HepG2 (cell line): ENCODE data around the gene SLC29A1. TPM values are rescaled to one million over a fixed set of nuclear protein-coding genes. Genes with fewer than 3 reads are reported as not detected.
A peak's percentile ranks its signal among the peaks of the same experiment; 100 is the strongest.

Source experiments
- AHR ChIP-seq: IDR thresholded peaks from 2 replicates; pipeline ENCODE4 v1.6.1; 2018; ENCODE audit warnings: missing genetic modification reagents, missing compliant biosample characterization
- ATF1 ChIP-seq: IDR thresholded peaks from 2 replicates; pipeline ENCODE4 v1.6.1; 2016; ENCODE audit warnings: mild to moderate bottlenecking, control low read depth
- ATF7 ChIP-seq, 2 experiments: fragments of 450-650 bp in 1 of 2; sonication (generic) in 1 of 2; formaldehyde crosslinking in 1 of 2; IDR thresholded peaks; 2 replicates each; pipeline versions ENCODE4 v1.4.0 to v1.6.1; 2016 to 2020; ENCODE audit warnings: antibody characterized with exemption in 1 of 2, mild to moderate bottlenecking in 1 of 2, missing genetic modification reagents in 1 of 2
- EEA1 ChIP-seq: sonication (generic); formaldehyde crosslinking; IDR thresholded peaks from 2 replicates; pipeline ENCODE4 v1.5.1; 2020; ENCODE audit warnings: mild to moderate bottlenecking, missing genetic modification reagents, borderline replicate concordance
- IKZF5 ChIP-seq: IDR thresholded peaks from 2 replicates; pipeline ENCODE4 v1.6.1; 2018; ENCODE audit warnings: missing genetic modification reagents, mild to moderate bottlenecking, missing compliant biosample characterization
- LCORL ChIP-seq, 2 experiments: fragments of 450-650 bp in 1 of 2; sonication (generic) in 1 of 2; formaldehyde crosslinking in 1 of 2; IDR thresholded peaks; 2 replicates each; pipeline versions ENCODE4 v1.5.0 to v1.6.1; 2017 to 2020; ENCODE audit warnings: antibody characterized with exemption in 1 of 2, missing genetic modification reagents in 1 of 2
- MIER3 ChIP-seq: IDR thresholded peaks from 2 replicates; pipeline ENCODE4 v1.6.1; 2016; ENCODE audit warnings: missing compliant biosample characterization, borderline replicate concordance
- MYNN ChIP-seq: sonication (generic); formaldehyde crosslinking; IDR thresholded peaks from 2 replicates; pipeline ENCODE4 v1.4.0; 2020; ENCODE audit warnings: mild to moderate bottlenecking, low read depth, missing genetic modification reagents
- NFRKB ChIP-seq: fragments of 450-650 bp; IDR thresholded peaks from 2 replicates; pipeline ENCODE4 v1.6.1; 2017
- POGK ChIP-seq: sonication (generic); formaldehyde crosslinking; conservative IDR thresholded peaks from 2 replicates; pipeline ENCODE4 v1.8.0; 2022; ENCODE audit warnings: mild to moderate bottlenecking, moderate library complexity, missing genetic modification reagents
- RXRA ChIP-seq: sonication (generic); formaldehyde crosslinking; IDR thresholded peaks from 2 replicates; pipeline ENCODE4 v1.5.1; 2020; ENCODE audit warnings: missing genetic modification reagents
- SNAPC2 ChIP-seq: sonication (generic); formaldehyde crosslinking; IDR thresholded peaks from 2 replicates; pipeline ENCODE4 v1.8.1; 2022; ENCODE audit warnings: mild to moderate bottlenecking, missing genetic modification reagents
- SPEN ChIP-seq: sonication (generic); formaldehyde crosslinking; IDR thresholded peaks from 2 replicates; pipeline ENCODE4 v1.5.1; 2020; ENCODE audit warnings: low read depth, mild to moderate bottlenecking, missing genetic modification reagents
- TCF7L2 ChIP-seq: IDR thresholded peaks from 2 replicates; pipeline ENCODE4 v1.6.1; 2011; ENCODE audit warnings: mild to moderate bottlenecking, low read depth, low read length, moderate library complexity
- TEF ChIP-seq: sonication (generic); formaldehyde crosslinking; IDR thresholded peaks from 2 replicates; pipeline ENCODE4 v1.5.0; 2020; ENCODE audit warnings: missing genetic modification reagents
- TFDP2 ChIP-seq: sonication (generic); formaldehyde crosslinking; IDR thresholded peaks from 2 replicates; pipeline ENCODE4 v1.4.0; 2020; ENCODE audit warnings: missing genetic modification reagents
- ZNF230 ChIP-seq: sonication (generic); formaldehyde crosslinking; IDR thresholded peaks from 2 replicates; pipeline ENCODE4 v1.4.0; 2020; ENCODE audit warnings: mild to moderate bottlenecking, missing genetic modification reagents
- ZNF329 ChIP-seq: sonication (generic); formaldehyde crosslinking; IDR thresholded peaks from 2 replicates; pipeline ENCODE4 v1.9.0; 2021; ENCODE audit warnings: low read depth, mild to moderate bottlenecking, missing genetic modification reagents
- ZNF34 ChIP-seq: sonication (generic); formaldehyde crosslinking; IDR thresholded peaks from 2 replicates; pipeline ENCODE4 v1.4.0; 2020; ENCODE audit warnings: mild to moderate bottlenecking, missing genetic modification reagents, borderline replicate concordance
- ZNF367 ChIP-seq: sonication (generic); formaldehyde crosslinking; IDR thresholded peaks from 2 replicates; pipeline ENCODE4 v1.4.0; 2020; ENCODE audit warnings: missing genetic modification reagents, borderline replicate concordance
- polyA plus RNA-seq, 8 experiments: library from polyadenylated mRNA; depleted of rRNA in 3 of 8; stranded (reverse) in 7 of 8; unstranded in 1 of 8; fragments of >200 nt; fragmentation: Illumina TruSeq in 4 of 8; extraction: Trizol in 4 of 8; gene quantifications; 2 replicates each; pipeline versions ENCODE4 v1.2.1 to v1.2.3, GENCODE V29; 2011 to 2016; ENCODE audit warnings: low read depth in 4 of 8, missing spikeins in 1 of 8, mixed read lengths in 1 of 8; ENCODE audit not compliant: insufficient read depth in 1 of 8
- total RNA-seq, 5 experiments: library from RNA; depleted of rRNA; stranded (reverse); fragments of >200 nt; fragmentation: Illumina TruSeq; extraction: Trizol; gene quantifications; 2 replicates each; pipeline ENCODE4 v1.2.3, GENCODE V29; 2016; ENCODE audit warnings: low read depth in 1 of 5

SLC29A1 gene
- total and polyA plus RNA-seq, 2 of the 13 experiments (the other 11 are each of a cell fraction or from before 2014, with no cell fraction given), result 43.2 to 106 TPM

GRCh38 chr6:44245912-44246662 lies 22.7 kb downstream of the SLC29A1 start (continued):
- TF ChIP-seq IKZF5 (CRISPR knock-in tag) (peak; percentile 70), ZNF329 (CRISPR knock-in tag) (peak; percentile 83), TCF7L2 (no peak), ZNF230 (CRISPR knock-in tag) (no peak), AHR (peak; percentile 28; the same call in 1 of the 2 replicates), POGK (CRISPR knock-in tag) (peak; percentile 82), LCORL (IDR thresholded peaks at IDR 0.05) (peak; percentile 81), LCORL (CRISPR knock-in tag; IDR thresholded peaks at IDR 0.05) (peak; percentile 99), SPEN (CRISPR knock-in tag) (peak; percentile 48), ATF7 (IDR thresholded peaks at IDR 0.05) (no peak), ATF7 (CRISPR knock-in tag; IDR thresholded peaks at IDR 0.05) (no peak; the same call in 1 of the 2 replicates), NFRKB (no peak), SNAPC2 (peak; percentile 65; the same call in 1 of the 2 replicates), ATF1 (CRISPR knock-in tag) (peak; percentile 35; the same call in 1 of the 2 replicates), TEF (CRISPR knock-in tag) (0 out of 2 replicates have a peak, but pooled peaks have one; percentile 67), RXRA (CRISPR knock-in tag) (peak; percentile 52; the same call in 1 of the 2 replicates), ZNF34 (CRISPR knock-in tag) (0 out of 2 replicates have a peak, but pooled peaks have one; percentile 35), EEA1 (CRISPR knock-in tag) (0 out of 2 replicates have a peak, but pooled peaks have one; percentile 88), TFDP2 (CRISPR knock-in tag) (peak; percentile 86), ZNF367 (CRISPR knock-in tag) (no peak), MYNN (0 out of 2 replicates have a peak, but pooled peaks have one; percentile 19), MIER3 (CRISPR knock-in tag) (peak; percentile 74)
